Measurements from ENCODE around the gene HSPB7. TPM values are rescaled to one million over a fixed set of nuclear protein-coding genes. Genes with fewer than 3 reads are reported as not detected.
"Not testable (repeated sequence)": the region's sequence is repeated elsewhere in the genome, so short reads cannot be mapped to it uniquely, and the experiment has no call there.

HSPB7 gene
- total RNA-seq, 1 donor from 2014 or later, result not detected

DNA sequence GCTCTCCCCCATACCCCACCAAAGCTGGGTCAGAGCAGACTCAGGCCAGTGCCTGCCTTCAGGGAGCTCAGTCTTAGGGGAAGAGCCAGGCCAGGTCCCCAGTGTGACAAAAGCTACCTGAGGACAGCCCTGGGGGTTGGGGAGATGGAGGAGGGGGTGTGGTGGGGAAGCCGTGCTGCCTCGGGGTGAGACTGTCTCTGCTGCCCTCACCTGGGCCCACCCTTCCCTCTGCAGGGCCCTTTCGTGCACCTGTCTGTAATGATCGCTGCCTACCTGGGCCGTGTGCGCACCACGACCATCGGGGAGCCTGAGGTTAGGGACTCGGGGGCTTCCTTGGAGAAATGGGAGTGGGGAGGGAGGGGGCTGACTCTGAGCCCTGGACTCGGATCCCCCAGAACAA is 8.5 kb upstream of the HSPB7 start:
- H3K4me1 Mint-ChIP-seq (ENCODE audit: low read depth); intact Hi-C loops (cut with micrococcal nuclease); H3K27ac Mint-ChIP-seq: not testable (repeated sequence)

DNA sequence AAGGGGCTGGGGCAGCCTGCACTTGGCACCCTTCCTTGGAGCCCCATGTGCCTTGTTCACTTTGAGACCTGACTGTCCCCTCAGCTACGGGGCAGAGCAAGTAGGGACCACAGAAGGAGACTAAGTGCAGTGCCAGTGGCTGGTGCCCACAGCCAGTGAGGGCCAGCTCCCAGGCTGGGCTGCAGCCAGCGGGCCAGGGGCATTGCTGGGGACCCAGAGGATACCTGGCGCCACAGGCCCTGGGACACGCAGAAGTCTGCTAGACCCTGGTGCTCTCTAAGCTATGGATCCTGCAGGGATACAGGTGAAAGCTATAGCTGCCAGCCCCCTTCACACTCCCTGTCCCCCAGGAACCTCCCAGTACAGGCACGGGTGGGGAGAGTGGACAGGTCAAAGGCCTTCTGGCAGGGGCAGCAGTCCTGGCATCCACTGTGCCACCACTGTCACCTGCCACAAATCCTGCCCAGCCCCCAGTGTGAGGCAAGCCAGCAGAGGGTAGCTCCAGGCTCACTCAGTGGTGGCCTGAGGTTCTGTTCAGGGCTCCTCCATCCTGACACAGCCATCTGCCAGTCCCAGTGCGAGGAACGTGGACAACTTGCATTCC is 5.3 kb upstream of the HSPB7 start:
- no peak for DNase-seq (ENCODE audit: low spot score)
- intact Hi-C loops (cut with micrococcal nuclease), result no loop called here
- Mint-ChIP-seq H3K27ac (no peak overlapping the region), H3K36me3 (ENCODE audit: low read depth) (no peaks in the 10 kb centered on the region), H3K4me1 (ENCODE audit: low read depth) (no peaks in the 10 kb centered on the region), H3K27me3 (ENCODE audit: insufficient read depth) (peaks cover 14% of the 10 kb centered on the region), H3K4me3 (no peak overlapping the region), H3K9me3 (no peaks in the 10 kb centered on the region)

More for the DNA sequence above, 8.5 kb upstream of the HSPB7 start:
- H3K9me3 Mint-ChIP-seq; H3K4me3 Mint-ChIP-seq; DNase-seq (ENCODE audit: low spot score); H3K36me3 Mint-ChIP-seq (ENCODE audit: low read depth): not testable (repeated sequence)
- H3K27me3 Mint-ChIP-seq (ENCODE audit: insufficient read depth), result peaks cover 11% of the 10 kb centered on the region

DNA sequence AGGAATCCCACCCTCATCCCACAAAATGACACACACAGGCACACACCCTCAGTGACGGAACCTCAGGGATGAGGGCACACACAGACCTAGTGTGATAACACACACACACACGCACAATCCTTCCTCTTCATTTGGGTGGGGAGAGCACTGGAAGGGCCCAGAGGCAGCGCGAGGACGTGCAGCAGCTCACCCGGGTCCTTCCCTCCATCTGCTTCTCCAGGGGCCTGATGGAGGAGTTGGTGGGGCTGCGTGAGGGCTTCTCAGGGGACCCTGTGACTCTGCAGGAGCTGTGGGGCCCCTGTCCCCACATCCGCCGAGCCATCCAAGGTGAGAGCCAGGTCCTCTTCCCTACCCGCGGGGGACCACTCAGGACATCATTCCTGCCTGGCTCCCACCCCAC is 4.5 kb upstream of the HSPB7 start:
- intact Hi-C loops (cut with micrococcal nuclease), result no loop called here
- no peak for DNase-seq (ENCODE audit: low spot score)
- H3K4me1 Mint-ChIP-seq (ENCODE audit: low read depth), result no peaks in the 10 kb centered on the region
- no peaks in the 10 kb centered on the region for H3K9me3 Mint-ChIP-seq
- no peak overlapping the region for H3K27ac Mint-ChIP-seq
- no peak overlapping the region for H3K4me3 Mint-ChIP-seq
- H3K27me3 Mint-ChIP-seq (ENCODE audit: insufficient read depth), result peaks cover 9% of the 10 kb centered on the region
- no peaks in the 10 kb centered on the region for H3K36me3 Mint-ChIP-seq (ENCODE audit: low read depth)

DNA sequence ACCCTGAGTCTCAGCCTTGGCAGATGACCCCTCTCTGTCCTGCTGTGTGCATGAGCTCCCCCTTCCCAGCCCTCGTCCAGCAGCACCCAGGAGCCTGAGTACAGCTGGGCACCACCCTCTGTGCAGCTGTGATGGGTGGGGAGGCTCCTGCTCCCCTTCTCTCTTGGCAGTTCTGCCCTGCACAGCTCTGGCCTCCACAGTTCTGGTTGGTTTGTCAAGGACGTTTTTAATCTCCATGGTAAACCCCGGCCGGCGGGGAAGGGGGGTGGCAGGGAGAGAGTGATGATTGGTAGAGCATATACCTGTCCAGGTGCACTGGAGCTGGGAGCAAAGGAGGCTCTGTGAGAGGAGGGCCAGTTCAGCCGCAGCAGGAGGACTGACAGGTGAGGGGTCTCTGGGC is 3.8 kb upstream of the HSPB7 start, which contains the start of gene CLCNKA:
Gene CLCNKA (plus strand): TSS at position 356 of the 400 bp plus-strand sequence. CDS start 584 bp downstream, outside the sequence.
- no peaks in the 10 kb centered on the region for H3K4me1 Mint-ChIP-seq (ENCODE audit: low read depth)

DNA sequence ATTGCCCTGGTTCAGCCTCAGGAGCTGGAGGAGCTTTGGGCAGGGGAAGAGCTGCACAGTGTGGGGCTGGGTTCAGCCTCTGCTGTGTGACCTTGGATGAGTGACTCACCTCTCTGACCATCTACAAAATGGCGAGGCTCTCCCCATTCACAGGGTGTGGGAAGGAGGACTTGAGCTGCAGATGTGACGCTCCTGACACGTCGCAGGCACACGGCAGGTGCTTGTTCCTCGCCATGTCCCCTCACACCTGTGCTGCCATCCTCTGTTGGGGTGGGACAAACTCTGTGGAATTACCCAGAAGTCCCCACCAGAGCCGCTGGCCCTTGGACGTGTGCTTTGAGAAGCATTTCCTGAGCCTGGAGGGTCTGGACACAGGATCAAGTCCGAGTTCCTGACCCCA is 3.0 kb upstream of the HSPB7 start:
- DNase-seq (ENCODE audit: low spot score); H3K36me3 Mint-ChIP-seq (ENCODE audit: low read depth); H3K27ac Mint-ChIP-seq; H3K4me1 Mint-ChIP-seq (ENCODE audit: low read depth); H3K27me3 Mint-ChIP-seq (ENCODE audit: insufficient read depth); H3K4me3 Mint-ChIP-seq; intact Hi-C loops (cut with micrococcal nuclease); H3K9me3 Mint-ChIP-seq: not testable (repeated sequence)

More for the DNA sequence above, 3.8 kb upstream of the HSPB7 start, which contains the start of gene CLCNKA:
- Mint-ChIP-seq H3K36me3 (ENCODE audit: low read depth) (no peaks in the 10 kb centered on the region), H3K9me3 (no peaks in the 10 kb centered on the region), H3K4me3 (no peak within 1 kb of the TSS), H3K27ac (no peak within 1 kb of the TSS), H3K27me3 (ENCODE audit: insufficient read depth) (peaks cover 9% of the 10 kb centered on the region)
- no peak for DNase-seq (ENCODE audit: low spot score)
- intact Hi-C loops (cut with micrococcal nuclease), result no loop called here

DNA sequence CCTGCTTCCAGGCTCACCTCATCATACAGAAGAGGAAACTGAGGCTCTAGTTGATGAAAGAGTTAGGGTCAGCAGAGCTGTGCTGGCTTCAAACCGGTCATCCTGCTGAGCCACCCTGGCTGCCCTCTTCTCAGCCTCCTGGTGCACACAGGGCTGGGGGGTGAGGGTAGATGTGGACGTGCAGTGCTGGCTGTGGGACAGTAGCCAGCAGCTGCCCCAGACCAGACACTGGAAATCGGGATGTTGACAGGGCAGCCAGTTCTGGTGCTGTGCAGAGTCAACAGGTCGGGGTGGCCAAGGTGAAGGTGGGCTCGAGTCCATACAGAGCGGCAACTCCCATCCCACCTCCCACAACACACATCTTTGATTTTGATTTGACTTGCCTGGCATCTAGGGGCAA is 2.5 kb upstream of the HSPB7 start:
- intact Hi-C loops (cut with micrococcal nuclease), result no loop called here
- no peak overlapping the region for H3K4me3 Mint-ChIP-seq
- no peaks in the 10 kb centered on the region for H3K9me3 Mint-ChIP-seq
- DNase-seq (ENCODE audit: low spot score), result no peak
- H3K27me3 Mint-ChIP-seq (ENCODE audit: insufficient read depth), result peaks cover 7% of the 10 kb centered on the region
- no peaks in the 10 kb centered on the region for H3K36me3 Mint-ChIP-seq (ENCODE audit: low read depth)
- no peak overlapping the region for H3K27ac Mint-ChIP-seq
- no peaks in the 10 kb centered on the region for H3K4me1 Mint-ChIP-seq (ENCODE audit: low read depth)

DNA sequence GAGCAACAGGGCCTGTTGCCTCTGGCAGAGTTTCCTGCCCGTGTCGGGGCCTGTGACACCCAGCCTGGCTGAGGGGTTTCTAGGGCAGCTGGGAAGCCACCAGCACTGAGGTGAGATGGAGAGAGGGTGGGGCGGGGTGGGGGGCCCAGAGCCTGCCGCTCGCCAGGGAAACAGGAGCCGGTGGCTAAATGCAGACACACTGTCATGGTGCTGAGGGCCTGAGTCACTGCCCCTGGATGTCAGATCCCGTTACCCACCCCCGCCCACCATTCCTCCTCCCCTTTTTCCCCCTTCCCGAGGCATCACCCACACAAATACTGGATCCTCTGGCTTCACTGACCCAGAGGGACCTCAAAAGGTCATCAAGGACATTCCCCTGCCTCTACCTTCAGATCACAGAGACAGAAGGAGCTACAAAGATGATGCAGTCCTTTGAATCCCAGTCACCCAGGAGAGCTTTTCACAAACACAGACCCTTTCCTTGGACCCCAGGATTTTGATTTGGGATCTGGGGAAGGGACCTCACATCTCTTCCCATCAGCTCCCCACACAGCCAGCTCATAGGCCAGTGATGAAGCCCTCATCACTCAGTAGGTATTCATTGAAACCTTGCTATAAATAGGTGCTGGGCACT is 1.9 kb upstream of the HSPB7 start:
- intact Hi-C loops (cut with micrococcal nuclease), result no loop called here
- Mint-ChIP-seq H3K4me1 (ENCODE audit: low read depth) (no peaks in the 10 kb centered on the region), H3K27me3 (ENCODE audit: insufficient read depth) (peaks cover 7% of the 10 kb centered on the region), H3K36me3 (ENCODE audit: low read depth) (no peaks in the 10 kb centered on the region), H3K4me3 (no peak overlapping the region), H3K27ac (no peak overlapping the region), H3K9me3 (no peaks in the 10 kb centered on the region)
- DNase-seq (ENCODE audit: low spot score), result no peak

DNA sequence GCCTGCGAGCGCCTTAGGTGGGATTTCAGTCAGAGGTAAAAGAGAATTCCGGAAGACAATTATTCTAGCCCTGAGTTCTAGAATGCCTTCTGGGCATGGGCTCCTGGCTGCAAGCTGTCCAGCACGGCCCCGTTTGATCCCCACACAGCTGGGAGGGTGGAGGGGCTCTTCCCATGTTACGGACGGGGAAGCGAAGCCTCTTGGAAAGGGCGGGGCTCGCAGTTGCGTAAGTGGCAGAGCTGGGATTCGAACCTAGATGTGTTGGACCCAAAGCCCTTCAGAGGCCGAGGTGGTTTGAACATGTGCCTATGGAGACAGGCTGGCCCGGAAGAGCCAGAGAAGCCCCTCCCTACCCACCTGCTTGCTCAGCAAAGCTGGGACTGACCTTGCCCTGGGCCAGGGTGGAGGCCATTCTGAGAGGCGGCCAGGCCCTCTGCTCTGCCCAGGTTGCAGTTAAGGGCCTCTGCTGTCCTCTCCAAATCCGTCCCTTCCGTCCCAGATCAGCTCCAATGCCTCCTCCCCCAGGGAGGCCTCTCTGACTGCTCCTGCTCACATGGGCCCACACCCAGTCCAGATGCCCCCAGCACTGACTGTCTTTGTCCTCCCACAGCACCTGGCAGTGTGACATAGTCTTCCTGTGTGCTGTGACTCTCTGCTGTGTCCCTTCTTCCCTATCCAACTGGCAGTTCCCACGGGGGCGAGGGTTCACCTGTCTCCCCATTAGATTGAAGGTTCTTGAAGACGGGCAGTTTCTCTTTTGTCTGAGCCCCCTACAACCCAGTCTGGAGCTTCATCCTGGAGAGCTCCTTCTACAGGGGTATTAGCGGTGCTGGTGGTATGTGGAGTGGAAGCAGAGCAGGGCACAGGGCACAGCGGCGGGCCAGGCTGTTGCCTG is 1.2 kb upstream of the HSPB7 start:
- Mint-ChIP-seq H3K4me1 (ENCODE audit: low read depth) (peaks cover 8% of the 10 kb centered on the region), H3K36me3 (ENCODE audit: low read depth) (no peaks in the 10 kb centered on the region), H3K9me3 (no peaks in the 10 kb centered on the region), H3K27ac (no peak overlapping the region), H3K4me3 (no peak overlapping the region), H3K27me3 (ENCODE audit: insufficient read depth) (peaks cover 7% of the 10 kb centered on the region)
- no peak for DNase-seq (ENCODE audit: low spot score)
- intact Hi-C loops (cut with micrococcal nuclease), result no loop called here

DNA sequence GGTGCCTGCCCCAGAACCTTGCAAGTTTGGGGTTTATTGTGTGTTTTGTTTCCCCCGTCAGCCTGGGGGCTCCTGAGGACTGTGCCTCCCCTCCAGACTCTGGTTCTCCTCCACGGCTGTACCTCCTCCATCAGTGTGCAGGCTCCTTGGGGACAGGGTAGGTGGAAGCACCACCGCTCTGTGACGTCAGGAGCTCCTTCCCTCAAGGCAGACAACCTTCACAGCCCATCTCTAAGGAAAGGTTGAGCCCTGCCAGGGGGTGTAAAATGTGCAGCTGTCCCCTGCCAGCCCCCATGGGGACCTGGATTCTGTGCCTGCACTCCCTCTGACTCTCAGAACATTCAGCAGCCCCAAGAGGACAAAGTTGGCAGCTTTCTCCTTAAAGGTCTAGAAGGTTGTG is 465 bp upstream of the HSPB7 start:
- Mint-ChIP-seq H3K4me3 (no peak overlapping the region), H3K4me1 (ENCODE audit: low read depth) (peaks cover 14% of the 10 kb centered on the region), H3K27ac (no peak overlapping the region), H3K36me3 (ENCODE audit: low read depth) (no peaks in the 10 kb centered on the region), H3K9me3 (no peaks in the 10 kb centered on the region), H3K27me3 (ENCODE audit: insufficient read depth) (peaks cover 7% of the 10 kb centered on the region)
- no peak for DNase-seq (ENCODE audit: low spot score)
- intact Hi-C loops (cut with micrococcal nuclease), result no loop called here

DNA sequence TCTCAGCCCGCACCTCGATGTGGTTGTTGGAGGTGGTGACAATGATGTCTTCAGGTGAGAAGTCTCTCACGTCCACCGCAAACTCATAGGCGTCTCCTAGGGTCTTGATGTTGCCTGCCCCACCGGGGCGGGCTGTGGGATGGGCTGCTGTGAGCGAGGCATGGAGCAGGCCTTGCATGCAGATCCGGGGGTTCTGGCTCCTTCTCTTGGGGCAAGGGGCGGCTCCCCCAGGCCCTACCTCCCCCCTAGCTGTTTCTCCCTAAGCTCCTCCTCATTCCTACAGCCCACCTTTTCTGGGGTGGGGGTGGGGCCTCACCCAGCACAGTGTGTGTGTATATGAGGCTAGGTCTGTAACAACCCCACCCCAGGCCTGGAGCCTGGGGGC is 775 bp downstream of the HSPB7 start:
- Mint-ChIP-seq H3K27me3 (ENCODE audit: insufficient read depth) (peaks cover 7% of the 10 kb centered on the region), H3K36me3 (ENCODE audit: low read depth) (no peaks in the 10 kb centered on the region), H3K9me3 (no peaks in the 10 kb centered on the region), H3K4me1 (ENCODE audit: low read depth) (peaks cover 17% of the 10 kb centered on the region), H3K27ac (no peak overlapping the region), H3K4me3 (no peak overlapping the region)
- intact Hi-C loops (cut with micrococcal nuclease), result no loop called here
- no peak for DNase-seq (ENCODE audit: low spot score)

DNA sequence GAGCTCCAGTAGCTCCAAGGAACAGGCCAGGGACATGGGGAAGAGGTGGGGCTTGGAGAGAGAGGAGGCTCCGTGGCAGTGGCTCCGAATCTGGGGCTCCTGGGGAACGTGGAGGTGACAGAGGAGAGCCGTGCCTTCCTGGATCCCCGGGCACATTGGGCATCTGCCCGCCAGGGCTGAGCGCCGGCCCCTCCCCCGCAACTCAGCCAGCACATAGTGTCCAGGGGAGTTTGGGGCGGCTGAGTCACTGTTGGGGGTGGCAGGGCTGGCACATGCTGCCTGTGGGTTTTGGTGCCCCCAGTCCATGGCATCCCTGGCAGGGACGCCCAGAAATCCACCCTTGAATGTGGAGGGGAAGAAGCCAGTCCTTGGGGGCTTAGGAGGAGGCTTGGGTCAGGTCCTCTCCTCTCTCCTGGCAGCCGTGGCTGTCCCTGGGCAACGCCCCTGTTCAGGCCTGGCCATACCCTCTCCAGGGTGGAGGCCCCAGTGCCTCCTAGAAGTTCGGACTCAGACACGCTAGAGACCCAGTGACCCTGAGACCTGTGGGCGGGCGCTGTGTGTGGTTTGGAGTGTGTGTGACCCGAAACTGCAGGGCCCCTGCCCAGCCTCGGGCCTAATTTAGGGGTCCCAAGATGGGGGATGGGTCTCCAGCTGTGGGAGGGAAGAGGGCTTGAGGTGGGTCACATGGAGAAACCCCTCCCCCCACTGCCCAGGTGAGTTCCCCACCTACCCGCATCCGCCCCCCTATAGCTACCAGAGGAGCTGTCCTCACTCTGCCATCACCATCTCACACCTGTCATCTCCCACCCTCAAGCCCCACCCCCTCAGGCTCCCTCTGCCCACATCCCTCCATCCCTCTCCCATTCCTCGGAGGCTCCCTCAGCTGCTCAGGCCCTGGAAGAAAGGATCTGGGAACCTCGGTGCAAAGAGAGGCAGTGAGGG is 1.6 kb downstream of the HSPB7 start:
- Mint-ChIP-seq H3K27ac (no peak overlapping the region), H3K4me1 (ENCODE audit: low read depth) (peaks cover 17% of the 10 kb centered on the region), H3K36me3 (ENCODE audit: low read depth) (no peaks in the 10 kb centered on the region), H3K4me3 (no peak overlapping the region), H3K27me3 (ENCODE audit: insufficient read depth) (peaks cover 7% of the 10 kb centered on the region), H3K9me3 (no peaks in the 10 kb centered on the region)
- intact Hi-C loops (cut with micrococcal nuclease), result no loop called here
- DNase-seq (ENCODE audit: low spot score), result no peak

DNA sequence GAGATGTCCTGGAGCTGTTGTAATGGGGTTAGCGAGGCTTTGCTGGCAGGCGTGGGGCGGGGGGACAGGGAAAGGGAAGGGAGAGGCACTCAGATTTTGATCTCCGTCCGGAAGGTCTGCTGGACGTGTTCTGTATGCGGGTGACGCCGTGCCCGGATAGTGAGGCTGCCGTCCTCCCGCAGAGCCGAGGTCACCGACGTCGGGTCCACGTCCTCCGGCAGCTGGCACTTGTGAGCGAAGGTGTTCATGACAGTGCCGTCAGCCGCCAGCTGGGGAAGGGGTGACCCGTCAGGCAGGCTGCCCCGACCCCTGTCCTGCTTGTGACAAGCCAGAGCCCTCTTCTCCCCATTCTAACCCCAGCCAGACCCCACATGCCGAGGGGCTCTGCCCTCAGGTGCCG is 2.4 kb downstream of the HSPB7 start:
- H3K4me3 Mint-ChIP-seq, result no peak overlapping the region
- intact Hi-C loops (cut with micrococcal nuclease), result no loop called here
- no peaks in the 10 kb centered on the region for H3K9me3 Mint-ChIP-seq

More for the DNA sequence above, 2.4 kb downstream of the HSPB7 start:
- no peak for DNase-seq (ENCODE audit: low spot score)
- no peak overlapping the region for H3K27ac Mint-ChIP-seq
- no peaks in the 10 kb centered on the region for H3K36me3 Mint-ChIP-seq (ENCODE audit: low read depth)
- H3K4me1 Mint-ChIP-seq (ENCODE audit: low read depth), result peaks cover 17% of the 10 kb centered on the region
- H3K27me3 Mint-ChIP-seq (ENCODE audit: insufficient read depth), result peaks cover 7% of the 10 kb centered on the region

Data from activated T-helper 1 cell treated with anti-CD3 and anti-CD28 coated beads, Interleukin-12 subunit alpha, Interleukin-12 subunit beta, Interleukin-2, Interleukin-4 antibody, amounts not matched to agents 30 ng/mL and 10 ng/mL and 1 ng/mL, durations not matched to agents 14 hours and 24 hours and 36 hours (primary cell).